ENCODE data around the gene ERLEC1. TPM values are rescaled to one million over a fixed set of nuclear protein-coding genes. Genes with fewer than 3 reads are reported as not detected.
A peak's percentile ranks its signal among the peaks of the same experiment; 100 is the strongest.
"Not testable (repeated sequence)": the region's sequence is repeated elsewhere in the genome, so short reads cannot be mapped to it uniquely, and the experiment has no call there.

The ERLEC1 gene, protein sequence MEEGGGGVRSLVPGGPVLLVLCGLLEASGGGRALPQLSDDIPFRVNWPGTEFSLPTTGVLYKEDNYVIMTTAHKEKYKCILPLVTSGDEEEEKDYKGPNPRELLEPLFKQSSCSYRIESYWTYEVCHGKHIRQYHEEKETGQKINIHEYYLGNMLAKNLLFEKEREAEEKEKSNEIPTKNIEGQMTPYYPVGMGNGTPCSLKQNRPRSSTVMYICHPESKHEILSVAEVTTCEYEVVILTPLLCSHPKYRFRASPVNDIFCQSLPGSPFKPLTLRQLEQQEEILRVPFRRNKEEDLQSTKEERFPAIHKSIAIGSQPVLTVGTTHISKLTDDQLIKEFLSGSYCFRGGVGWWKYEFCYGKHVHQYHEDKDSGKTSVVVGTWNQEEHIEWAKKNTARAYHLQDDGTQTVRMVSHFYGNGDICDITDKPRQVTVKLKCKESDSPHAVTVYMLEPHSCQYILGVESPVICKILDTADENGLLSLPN
- 10 to 100 TPM; 57.5 to 79.3 (median 71.2) TPM for polyA plus RNA-seq (ENCODE audit: insufficient read length in 4 of 4)

DNA sequence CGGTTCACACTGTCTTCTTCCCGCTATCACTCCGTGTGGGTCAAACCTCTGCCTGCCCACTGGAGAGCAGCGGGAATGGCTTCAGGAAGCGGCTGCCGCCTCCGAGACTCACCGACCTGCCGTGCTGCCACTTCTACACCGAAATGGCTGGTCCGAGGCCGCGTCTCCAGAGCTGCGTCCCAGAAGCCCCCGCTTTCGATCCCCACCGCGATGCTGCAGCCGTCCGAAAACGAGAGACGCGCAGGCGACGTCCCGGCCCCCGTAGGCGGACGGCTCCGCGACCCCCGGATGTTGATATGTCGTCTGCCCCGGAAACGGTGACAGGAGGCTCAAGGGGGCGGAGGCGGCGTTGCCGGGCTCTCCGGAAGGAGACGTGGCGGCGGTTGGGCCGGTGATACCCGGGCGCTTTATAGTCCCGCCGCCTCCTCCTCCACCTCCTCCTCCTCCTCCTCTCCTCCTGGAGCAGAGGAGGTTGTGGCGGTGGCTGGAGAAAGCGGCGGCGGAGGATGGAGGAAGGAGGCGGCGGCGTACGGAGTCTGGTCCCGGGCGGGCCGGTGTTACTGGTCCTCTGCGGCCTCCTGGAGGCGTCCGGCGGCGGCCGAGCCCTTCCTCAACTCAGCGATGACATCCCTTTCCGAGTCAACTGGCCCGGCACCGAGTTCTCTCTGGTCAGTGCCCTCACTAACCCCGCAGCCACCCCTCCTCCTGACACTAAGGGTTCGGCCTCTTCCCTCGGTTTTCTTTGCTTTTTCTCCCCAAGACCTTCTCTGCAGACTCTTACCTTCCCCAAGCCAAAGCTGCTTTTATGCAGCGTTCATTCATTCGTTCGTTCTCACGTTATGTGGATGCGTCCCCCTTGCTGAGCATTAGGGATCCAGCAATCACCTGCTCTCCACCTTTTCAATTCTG, at the start of gene ERLEC1, which contains the start of gene ASB3:
ERLEC1 (plus strand) TSS at position 340 of the 909 bp plus-strand sequence; CDS start at position 507, 167 bp downstream.
ASB3 (minus strand) TSS at position 249 of the 909 bp plus-strand sequence. CDS start 21,381 bp downstream, outside the sequence.
- peak; percentile 74 to 90 (median 84) for DNase-seq (ENCODE audit: low read depth in 4 of 4, low spot score in 2 of 4)

DNA sequence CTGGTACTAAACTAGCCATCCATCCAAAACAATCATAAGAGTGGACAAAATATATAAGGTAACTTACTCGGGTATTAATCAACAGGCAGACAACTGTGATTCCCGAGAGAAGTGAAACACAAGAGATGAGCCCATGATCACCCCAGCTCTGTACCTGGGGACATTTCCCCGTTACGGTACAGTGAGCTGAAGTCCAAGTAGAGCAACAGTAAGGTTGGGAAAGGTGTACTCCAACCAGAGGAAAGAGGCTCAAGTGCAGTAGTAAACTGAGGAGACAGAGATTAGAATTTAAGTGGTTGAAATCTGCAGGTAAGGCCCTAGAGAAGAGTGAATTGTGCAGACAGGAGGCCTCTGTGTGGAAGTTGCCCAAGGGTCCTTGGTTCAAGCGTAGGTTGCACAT, 49.8 kb upstream of the ERLEC1 start:
- no peak for DNase-seq (ENCODE audit: low read depth in 4 of 4, low spot score in 2 of 4)

DNA sequence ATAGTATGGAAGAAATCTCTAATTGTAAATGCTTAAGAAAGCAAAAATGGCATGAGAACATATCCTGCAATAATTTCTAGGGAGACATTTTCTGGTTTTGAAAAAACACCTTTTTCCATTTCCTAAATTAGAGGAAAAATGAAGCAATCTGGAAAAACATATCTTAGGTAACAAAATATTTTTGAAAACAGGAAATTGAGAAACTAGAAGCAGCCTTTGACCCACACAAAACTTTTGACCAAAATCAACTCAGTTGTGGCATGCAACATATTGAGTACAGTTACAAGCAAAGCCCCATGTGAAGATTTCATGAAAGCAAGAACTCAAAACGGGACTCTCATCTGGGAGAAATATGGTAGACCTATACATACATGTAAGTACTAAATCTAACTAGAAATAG, 47.8 kb upstream of the ERLEC1 start:
- no peak for DNase-seq (ENCODE audit: low read depth in 4 of 4, low spot score in 2 of 4)

DNA sequence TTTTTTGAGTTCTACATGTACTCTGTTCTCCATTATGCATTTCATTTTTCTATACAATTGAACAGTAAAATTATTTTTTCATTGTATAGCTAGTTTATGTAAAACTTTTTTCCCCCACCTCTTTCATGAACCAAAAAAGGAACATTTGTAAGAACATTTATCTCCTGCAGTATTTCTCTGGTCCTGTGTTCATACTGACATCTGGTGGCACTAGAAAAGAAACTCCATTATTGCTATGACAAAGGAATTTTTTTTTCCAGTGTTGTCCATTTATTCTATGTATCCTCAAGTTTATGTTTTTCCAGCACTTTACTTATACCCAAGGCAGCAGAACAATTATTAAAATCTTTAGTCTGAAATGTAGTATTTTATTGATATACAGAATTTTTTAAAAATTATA, 46.7 kb upstream of the ERLEC1 start:
- no peak for DNase-seq (ENCODE audit: low read depth in 4 of 4, low spot score in 2 of 4)

DNA sequence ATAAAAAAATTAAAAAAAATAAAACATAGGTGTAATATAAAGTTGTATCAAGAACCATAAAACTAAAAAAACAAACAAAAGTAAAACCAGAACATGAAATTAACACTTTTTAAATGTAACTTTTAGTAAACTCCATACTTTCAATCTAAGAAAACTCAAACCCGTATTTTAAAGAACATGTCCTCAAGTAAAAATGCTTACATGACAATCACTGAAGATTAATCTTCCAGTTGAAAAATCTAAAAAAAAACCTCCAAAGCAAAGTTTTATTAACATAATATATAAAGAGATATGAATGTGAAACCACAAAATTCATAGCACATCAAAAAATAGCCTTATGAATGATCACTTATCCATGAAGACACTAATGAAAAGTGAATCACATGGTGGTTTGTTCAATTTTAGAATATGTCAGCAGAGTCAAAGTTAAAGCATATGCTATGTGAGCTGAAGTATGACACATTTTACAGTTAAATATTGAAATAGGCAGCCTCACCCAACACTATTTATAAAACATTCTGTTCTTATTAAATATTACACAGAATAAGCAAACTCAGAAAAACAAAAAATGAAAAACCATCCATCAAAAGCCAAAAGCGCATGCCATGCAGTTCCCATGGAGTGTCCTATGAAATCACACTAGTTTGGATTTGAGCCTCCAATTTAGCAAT, 42.3 kb upstream of the ERLEC1 start:
- DNase-seq (ENCODE audit: low read depth in 4 of 4, low spot score in 2 of 4): no peak

DNA sequence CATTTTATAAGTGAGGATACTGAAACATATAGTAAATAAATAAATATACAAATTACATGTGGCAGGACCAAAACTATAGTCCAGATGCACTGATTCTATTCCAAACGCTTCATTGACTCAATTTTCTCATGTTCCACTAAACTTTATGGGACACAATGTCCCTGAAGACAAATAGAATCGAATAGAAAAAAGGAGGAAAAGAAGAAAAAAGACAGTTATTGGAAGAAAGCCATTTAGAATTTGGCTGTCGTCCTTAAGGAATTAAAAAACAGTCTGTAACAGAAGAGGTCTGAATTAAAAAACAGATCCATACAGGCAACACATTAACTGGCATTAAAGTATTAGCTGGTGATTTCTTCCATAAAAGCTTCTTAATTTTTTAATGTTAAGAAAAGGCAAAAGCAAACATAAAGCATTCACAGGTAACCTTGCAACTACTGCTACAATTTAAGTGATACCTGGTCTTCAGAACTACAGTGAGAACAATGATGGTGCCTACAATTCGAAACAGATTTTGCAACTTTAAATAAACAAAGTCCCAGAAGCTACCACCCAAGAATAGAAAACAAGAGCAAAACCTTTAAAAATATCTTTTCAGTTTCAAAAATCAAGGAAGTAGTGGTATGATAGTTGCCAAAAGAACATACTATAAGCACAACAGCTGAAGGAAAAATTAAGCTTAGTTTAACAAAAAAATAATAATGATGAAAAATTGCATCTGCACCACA, 36.6 kb upstream of the ERLEC1 start:
- DNase-seq (ENCODE audit: low read depth in 4 of 4, low spot score in 2 of 4): no peak

DNA sequence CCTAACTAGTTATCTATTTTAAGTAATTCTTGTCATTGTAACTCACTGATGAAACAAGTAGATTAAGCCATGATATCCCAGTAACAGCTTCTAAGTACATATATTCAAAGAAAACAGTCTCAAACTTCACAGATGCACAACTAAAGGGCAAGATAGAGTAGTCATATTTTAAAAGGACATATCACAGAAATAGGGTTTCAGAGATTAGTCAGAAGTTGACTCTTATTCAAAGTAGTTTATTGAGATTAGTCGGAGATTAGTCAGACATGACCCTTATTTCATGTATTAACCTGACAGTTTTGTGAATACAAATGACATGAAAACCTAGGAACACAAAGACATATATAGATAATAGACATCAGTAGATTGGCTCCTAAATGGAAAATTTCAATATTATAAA, 35.1 kb upstream of the ERLEC1 start:
- no peak for DNase-seq (ENCODE audit: low read depth in 4 of 4, low spot score in 2 of 4)

DNA sequence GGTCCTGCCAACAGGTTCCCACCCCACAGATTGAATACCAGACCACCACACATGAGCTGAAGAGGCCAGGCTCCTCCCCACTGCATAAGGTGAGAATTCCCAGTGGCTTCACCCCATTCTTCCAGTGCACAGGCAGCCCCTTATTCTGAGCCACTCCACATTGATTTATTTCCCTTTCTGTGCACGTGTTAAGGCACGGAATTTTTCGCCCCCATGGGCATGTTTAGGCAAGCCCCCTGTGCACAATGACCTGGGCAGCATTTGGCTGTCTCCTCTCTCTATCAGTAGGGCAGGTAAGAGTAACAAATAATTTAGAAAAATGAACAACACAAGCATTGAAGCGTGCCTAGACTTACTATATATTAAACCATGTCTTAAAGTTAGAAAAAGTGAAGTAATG, 34.5 kb upstream of the ERLEC1 start:
- DNase-seq (ENCODE audit: low read depth in 4 of 4, low spot score in 2 of 4): no peak

DNA sequence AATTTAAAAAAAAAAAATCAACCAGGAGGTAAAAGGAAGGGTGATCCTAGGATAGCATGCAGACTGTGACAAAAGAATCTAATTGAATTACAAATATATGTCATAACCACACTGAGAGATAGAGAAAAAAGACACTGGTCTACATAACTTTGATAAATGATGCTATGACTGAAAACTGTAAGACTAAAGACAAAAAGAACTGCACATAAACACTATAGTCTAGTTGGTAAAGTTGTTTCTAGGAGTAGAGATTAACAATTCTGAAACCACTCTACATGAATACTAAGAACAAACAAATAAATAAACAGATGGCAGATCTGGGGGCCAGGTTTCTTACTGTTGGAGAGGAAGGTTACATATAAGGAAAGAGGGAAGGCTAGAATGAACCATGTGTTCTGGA, 33.8 kb upstream of the ERLEC1 start:
- DNase-seq (ENCODE audit: low read depth in 4 of 4, low spot score in 2 of 4): no peak

DNA sequence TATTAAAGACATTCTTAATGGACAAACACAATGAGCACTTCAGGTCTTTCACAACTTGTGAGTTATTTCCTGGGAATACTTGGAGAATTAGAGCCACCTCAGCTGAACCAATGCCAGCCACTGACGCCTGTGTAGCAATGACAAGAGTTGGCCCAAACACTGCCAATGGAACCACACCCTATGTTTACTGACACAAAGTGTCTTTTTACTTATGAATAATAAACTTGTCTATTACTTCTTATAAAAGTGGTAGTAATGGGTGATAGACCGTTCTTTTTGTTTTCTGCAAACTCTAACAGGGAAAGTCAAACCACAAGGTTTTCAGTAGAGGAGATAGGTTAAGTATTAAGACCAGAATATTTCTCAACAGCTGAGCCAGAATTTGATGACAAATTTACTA, 31.7 kb upstream of the ERLEC1 start:
- no peak for DNase-seq (ENCODE audit: low read depth in 4 of 4, low spot score in 2 of 4)

DNA sequence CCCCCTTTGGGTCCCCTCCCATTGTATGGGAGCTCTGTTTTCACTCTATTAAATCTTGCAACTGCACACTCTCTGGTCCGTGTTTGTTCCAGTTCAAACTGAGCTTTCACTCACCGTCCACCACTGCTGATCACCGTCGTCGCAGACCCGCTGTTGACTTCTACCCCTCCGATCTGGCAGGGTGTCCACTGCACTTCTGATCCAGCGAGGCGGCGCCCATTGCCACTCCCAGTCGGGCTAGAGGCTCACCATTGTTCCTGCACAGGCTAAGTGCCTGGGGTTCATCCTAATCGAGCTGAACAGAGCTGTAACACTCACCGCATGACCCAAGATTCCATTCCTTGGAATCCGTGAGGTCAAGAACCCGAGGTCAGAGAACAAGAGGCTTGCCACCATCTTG, 30.2 kb upstream of the ERLEC1 start:
- no peak for DNase-seq (ENCODE audit: low read depth in 4 of 4, low spot score in 2 of 4)

DNA sequence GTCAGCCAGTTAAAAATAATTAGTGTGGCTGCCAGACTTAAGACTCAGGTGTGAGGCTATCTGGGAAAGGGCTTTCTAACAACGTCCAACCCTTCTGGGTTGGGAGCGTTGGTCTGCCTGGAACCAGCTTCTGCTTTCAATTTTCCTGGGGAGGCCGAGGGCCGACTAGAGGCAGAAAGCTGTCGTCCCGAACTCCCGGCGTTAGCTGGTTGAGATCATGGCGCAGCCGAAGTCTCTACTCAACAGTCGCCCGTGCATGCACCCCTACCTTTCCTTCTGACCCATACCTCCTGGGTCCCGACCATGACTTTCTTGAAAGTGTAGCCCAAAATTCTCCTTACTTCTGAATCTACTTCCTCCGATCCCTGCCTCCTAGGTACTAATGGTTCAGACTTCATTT, 29.6 kb upstream of the ERLEC1 start:
- DNase-seq (ENCODE audit: low read depth in 4 of 4, low spot score in 2 of 4): not testable (repeated sequence)

DNA sequence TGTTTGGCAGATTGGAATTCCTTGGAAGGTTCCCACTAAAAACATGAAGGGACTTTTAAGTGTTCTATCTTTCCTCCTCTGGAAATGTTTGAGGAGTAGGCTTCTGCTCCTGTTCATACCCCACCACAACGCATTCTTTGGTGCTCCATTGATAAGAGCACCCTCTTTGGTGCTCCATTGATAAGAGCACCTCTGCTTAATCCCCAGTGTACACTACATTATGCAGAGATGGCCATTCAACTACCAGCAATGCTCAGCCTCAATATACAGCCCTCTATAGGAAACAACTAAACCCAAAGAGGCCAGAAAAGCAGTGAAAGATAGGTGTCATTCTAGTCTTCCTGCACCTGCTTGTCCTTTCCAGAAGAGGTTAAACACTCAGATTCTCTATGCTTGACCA, 21.1 kb upstream of the ERLEC1 start:
- DNase-seq (ENCODE audit: low read depth in 4 of 4, low spot score in 2 of 4): no peak

DNA sequence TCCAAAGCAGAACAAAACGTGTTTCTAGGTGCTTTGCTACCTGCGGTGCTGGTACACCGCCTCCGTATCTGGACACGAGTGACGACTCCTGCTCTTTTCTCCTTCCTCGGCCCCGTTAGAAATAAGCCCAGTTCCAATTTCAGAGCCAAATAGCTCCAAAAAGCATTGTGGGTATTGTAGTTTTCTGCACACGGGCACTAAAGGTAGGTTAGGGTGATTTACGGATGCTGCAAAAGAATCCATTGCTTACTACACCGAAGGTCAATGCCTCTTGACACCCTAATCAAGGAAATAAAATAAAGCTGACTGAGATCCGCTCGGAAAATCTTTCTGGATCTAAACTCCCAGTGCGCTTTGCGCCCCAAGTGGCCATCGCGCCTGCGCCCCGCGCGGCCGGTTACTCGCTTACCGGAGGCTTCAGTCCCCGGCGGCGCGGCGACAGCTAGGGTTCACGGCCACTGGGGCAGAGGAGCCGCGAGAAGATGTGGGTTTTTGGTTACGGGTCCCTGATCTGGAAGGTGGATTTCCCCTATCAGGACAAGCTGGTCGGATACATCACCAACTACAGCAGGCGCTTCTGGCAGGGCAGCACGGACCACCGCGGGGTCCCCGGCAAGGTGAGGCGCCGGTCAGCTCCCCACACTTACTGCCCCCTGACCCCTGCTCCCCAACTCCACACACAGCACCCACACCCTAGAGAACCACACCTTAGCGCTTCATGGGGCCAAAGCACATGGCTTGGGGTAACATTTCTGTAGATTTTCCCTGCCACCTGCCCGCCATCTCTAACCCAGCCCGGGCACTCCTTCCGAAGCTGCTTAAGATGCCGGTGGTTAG, 19.2 kb upstream of the ERLEC1 start, which contains the start of gene CHAC2:
CHAC2 (plus strand) TSS at position 400 of the 837 bp plus-strand sequence; CDS start at position 483, 83 bp downstream.
- peak; percentile 74 to 93 (median 77) for DNase-seq (ENCODE audit: low read depth in 4 of 4, low spot score in 2 of 4)

DNA sequence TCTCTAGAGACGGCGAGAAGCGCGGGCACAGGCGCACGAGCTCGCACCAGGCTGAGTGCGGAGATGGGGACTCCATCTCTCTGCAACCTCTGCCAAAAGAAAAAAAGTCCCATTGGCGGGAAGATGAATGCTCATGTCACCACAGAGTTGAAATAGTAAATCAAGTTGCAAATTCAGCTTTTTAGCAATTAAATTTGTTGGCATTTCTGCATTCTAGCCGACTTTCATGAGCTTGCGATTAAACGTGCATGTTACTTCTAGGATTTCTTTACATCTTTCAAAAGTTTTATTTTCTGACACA, 18.7 kb upstream of the ERLEC1 start:
- DNase-seq (ENCODE audit: low read depth in 4 of 4, low spot score in 2 of 4): no peak

DNA sequence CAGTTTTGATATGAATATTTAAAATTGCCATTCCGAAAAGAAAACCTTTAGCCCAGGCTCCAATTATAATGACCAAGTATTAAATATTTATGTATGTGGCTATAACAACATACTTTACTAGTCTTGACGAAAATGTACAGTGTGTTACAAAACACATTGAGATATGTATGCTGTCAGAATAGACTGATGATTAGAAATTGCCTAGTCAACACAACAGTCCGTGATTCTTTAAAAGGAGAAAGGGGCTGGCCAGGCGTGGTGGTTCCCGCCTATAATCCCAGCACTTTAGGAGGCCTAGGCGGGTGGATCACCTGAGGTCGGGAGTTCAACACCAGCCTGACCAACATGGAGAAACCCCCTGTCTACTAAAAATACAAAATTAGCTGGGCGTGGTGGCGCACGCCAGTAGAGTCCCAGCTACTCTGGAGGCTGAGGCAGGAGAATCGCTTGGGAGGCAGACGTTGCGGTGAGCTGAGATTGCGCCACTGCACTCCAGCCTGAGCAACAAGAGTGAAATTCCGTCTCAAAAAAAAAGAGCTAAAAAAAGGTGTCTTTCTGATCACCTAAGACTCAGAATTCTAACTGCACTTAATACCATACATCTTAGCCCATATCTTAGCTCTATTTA, 17.4 kb upstream of the ERLEC1 start:
- no peak for DNase-seq (ENCODE audit: low read depth in 4 of 4, low spot score in 2 of 4)

DNA sequence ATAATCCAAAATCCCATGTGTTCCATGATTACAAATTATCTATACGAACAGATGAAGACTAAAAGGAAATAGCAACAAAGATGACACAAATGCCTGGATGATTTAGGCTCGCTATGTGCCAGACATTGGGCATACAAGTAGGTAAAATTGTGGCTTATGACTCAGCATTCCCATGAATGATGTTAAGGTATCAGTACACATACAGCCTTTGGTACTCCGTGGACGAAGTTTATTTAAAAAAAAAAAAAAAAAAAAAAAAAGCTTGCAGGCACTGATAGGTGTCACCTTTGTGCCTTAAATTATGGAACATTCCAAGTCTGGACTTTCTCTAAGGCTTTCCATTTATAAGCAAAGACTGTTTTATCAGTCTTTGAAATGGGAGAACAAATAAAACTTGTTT, 16.6 kb upstream of the ERLEC1 start:
- no peak for DNase-seq (ENCODE audit: low read depth in 4 of 4, low spot score in 2 of 4)

DNA sequence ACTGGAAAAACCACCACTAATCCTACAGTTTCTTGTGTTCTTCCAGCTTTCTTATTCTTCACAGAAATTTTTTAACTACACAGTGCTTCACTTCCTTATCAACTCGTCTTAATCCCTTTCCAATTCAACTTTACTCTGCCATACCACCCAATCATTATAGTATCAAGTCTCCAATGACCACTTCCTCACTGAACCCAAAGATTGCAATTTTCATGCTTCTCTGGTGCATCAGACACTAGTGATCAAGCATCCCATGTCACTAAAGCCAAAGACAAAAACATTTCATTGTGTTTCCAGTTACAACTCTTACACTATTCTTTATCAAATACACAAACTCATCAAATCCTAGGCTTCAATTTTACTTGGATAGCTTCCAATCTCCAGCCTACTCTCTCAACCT, 9.7 kb upstream of the ERLEC1 start:
- no peak for DNase-seq (ENCODE audit: low read depth in 4 of 4, low spot score in 2 of 4)
